Mesothelial cell of epicardium (in vitro differentiated cells): ENCODE results near the gene FBXO48. TPM values are rescaled to one million over a fixed set of nuclear protein-coding genes. Genes with fewer than 3 reads are reported as not detected.
A peak's percentile ranks its signal among the peaks of the same experiment; 100 is the strongest.

Experiments used
- DNase-seq, 2 experiments: peaks; one replicate each; pipeline ENCODE4 v3.0.0; 2021; ENCODE audit warnings: low spot score in 2 of 2; ENCODE audit not compliant: unreplicated experiment in 2 of 2
- H3K27ac Mint-ChIP-seq: 2 replicates; pipeline ENCODE4 v1.8.0; 2021; ENCODE audit warnings: mixed read lengths
- H3K27me3 Mint-ChIP-seq: 2 replicates; pipeline ENCODE4 v1.8.0; 2021; ENCODE audit warnings: low read depth, mixed read lengths
- H3K36me3 Mint-ChIP-seq: 2 replicates; pipeline ENCODE4 v1.8.0; 2021; ENCODE audit warnings: mixed read lengths
- H3K4me1 Mint-ChIP-seq: 2 replicates; pipeline ENCODE4 v1.8.0; 2021; ENCODE audit warnings: mixed read lengths
- H3K4me3 Mint-ChIP-seq: 2 replicates; pipeline ENCODE4 v1.8.0; 2021; ENCODE audit warnings: mild to moderate bottlenecking, moderate library complexity, mixed read lengths
- H3K9me3 Mint-ChIP-seq: 2 replicates; pipeline ENCODE4 v1.8.0; 2021; ENCODE audit warnings: mixed read lengths
- CTCF ChIP-seq: fragments of 200-600 bp; sonication (generic); IDR thresholded peaks from one replicate; pipeline ENCODE4 v1.5.0; 2021; ENCODE audit warnings: antibody characterized with exemption; ENCODE audit not compliant: unreplicated experiment
- total RNA-seq: library from RNA; stranded (reverse); gene quantifications from 3 replicates; pipeline ENCODE4 v1.2.1, GENCODE V29; 2021

The FBXO48 gene
- total RNA-seq, 1 donor from 2014 or later: 0.72 TPM

GRCh38 chr2:68441179-68441993 lies 25.7 kb downstream of the FBXO48 start:
- peaks cover 20% of the 10 kb centered on the region for H3K27me3 Mint-ChIP-seq
- peak; percentile 65 to 81 for DNase-seq

DNA sequence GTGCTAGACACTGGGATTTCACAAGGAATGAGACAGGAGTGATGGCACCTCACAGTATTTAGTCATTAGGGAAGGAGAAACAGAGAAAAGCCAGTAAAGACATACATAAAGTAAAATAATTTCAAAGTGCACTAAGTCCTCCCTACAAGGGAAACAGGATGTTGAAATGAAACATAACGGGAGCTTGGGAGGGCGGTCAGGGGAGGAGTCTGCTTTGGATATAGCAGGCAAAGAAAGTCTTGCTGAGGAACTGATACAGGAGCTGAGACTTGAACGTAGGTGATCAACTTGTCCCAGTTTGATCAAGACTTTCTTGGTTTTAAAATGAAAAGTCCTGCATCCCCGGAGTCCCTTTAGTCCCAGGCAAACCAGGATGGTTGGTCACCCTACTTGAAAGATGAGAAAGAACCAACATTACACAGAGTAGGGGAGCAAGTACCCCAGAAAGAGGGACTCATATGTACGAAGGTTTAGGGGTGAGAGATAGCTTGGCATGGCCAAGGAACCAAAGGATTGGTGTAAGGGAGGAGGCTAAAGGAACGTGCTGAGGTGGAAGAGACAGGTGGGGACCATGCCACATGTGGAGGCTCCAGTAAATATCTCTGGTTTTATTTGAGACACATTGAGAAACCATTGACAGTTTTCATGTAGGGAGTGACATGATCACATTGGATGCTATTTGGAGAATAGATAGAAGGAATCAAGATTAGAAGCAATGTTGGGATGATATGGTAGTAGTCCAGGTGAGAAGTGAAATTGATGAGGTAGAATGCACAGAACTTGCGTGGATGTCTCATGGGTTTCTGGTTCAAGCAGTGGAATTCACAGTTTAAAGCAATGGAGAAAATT lies 28.4 kb downstream of the FBXO48 start:
- Mint-ChIP-seq H3K4me1 (peaks cover 16% of the 10 kb centered on the region), H3K27ac (no peak overlapping the region), H3K36me3 (no peaks in the 10 kb centered on the region), H3K27me3 (peaks cover 9% of the 10 kb centered on the region), H3K4me3 (no peak overlapping the region), H3K9me3 (no peaks in the 10 kb centered on the region)
- TF ChIP-seq CTCF: no peak
- no peak for DNase-seq

More at GRCh38 chr2:68441179-68441993, 25.7 kb downstream of the FBXO48 start:
- Mint-ChIP-seq H3K36me3 (no peaks in the 10 kb centered on the region), H3K9me3 (no peaks in the 10 kb centered on the region), H3K4me3 (no peak overlapping the region), H3K4me1 (peaks cover 10% of the 10 kb centered on the region), H3K27ac (no peak overlapping the region)
- peak; percentile 92 for TF ChIP-seq CTCF

- no peaks in the 10 kb centered on the region for H3K9me3 Mint-ChIP-seq
- no peak for DNase-seq
- H3K27ac Mint-ChIP-seq: peak overlapping the region; percentile 40
- no peak overlapping the region for H3K4me3 Mint-ChIP-seq
- H3K27me3 Mint-ChIP-seq: peaks cover 5% of the 10 kb centered on the region
- no peak for TF ChIP-seq CTCF
- H3K36me3 Mint-ChIP-seq: no peaks in the 10 kb centered on the region
- peaks cover 15% of the 10 kb centered on the region for H3K4me1 Mint-ChIP-seq
Measured at GRCh38 chr2:68436270-68436669, 30.8 kb downstream of the FBXO48 start.

DNA sequence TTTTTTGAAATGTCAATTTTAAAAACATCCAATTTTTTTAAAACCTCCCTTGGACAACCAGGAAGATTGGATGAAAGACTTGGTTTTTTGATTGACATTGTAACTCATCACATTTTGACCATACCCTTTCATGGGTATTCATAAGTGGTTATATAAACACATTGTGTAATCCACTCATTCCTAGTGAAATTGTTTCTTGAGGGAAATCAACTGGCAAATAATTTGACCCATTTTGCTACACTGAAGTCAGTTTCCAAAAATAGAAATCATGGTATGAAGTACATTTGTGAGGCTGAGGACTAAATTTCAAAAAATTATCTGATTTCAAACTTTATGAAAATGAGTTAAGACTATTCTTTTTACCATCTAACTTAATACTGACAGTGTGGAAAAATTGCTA lies 31.5 kb downstream of the FBXO48 start:
- Mint-ChIP-seq H3K9me3 (no peaks in the 10 kb centered on the region), H3K36me3 (no peaks in the 10 kb centered on the region), H3K27me3 (peaks cover 6% of the 10 kb centered on the region), H3K4me3 (no peak overlapping the region), H3K4me1 (peaks cover 14% of the 10 kb centered on the region), H3K27ac (no peak overlapping the region)
- DNase-seq: no peak
- TF ChIP-seq CTCF: no peak

- Mint-ChIP-seq H3K9me3 (no peaks in the 10 kb centered on the region), H3K4me3 (no peak overlapping the region), H3K4me1 (peaks cover 9% of the 10 kb centered on the region), H3K27me3 (peaks cover 6% of the 10 kb centered on the region), H3K27ac (no peak overlapping the region), H3K36me3 (no peaks in the 10 kb centered on the region)
- TF ChIP-seq CTCF: no peak
- DNase-seq: no peak
Measured at GRCh38 chr2:68434981-68435380, 32.1 kb downstream of the FBXO48 start.
